Measurements from ENCODE around the gene XPOT.

DNA sequence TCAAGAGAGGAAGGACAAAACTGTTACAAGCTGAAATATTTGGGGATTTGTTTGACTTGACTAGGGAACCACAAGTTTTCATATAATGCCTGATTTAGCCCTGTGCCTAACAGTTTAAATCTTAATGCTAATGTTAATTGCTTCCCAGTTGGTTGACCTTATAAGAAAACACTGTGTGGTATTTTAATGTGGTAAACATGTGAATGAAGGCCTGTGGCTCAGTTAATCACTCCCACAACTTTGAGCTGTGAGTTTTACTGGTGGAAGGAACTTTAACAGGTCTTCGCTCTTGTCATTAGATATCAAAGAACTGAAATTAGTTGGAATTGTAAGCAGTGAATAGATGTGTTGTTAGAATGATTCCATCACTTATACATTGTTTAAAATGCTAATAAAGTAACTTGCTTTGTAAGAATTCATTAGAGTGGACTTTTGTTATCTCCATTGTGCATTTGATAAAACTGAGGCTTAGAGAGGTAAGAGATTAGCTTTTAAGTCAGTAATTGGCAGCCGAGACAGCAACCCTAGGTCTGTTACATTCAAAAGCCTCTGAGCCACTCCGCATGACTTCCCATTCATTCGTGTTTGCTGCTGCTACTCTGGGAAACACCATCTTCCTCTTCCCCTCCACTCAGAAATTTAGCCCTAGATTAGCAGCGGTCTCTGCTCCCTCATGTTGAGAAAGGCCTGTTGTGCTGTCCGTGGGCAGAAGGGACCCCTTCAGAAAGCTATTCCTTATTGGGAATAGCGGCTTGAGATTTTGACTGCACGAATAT, 46.7 kb downstream of the XPOT start:
- TF ChIP-seq YY1 (IDR thresholded peaks at IDR 0.05; ENCODE audit: insufficient read depth, insufficient read length) (no peak), ZNF274 (IDR thresholded peaks at IDR 0.05; ENCODE audit: low read depth, low read length) (no peak)
